OCI-LY1 (cell line): ENCODE results near the gene KIF13A.

ENCODE experiments used
- H2AFZ ChIP-seq: fragments of 200-600 bp; sonication (generic), shearing (Covaris generic); 2 replicates; pipeline ENCODE4 v1.6.0; 2014; ENCODE audit warnings: antibody characterized with exemption, mild to moderate bottlenecking, low read length
- H3F3A ChIP-seq: fragments of 200-600 bp; sonication (generic), shearing (Covaris generic); 2 replicates; pipeline ENCODE4 v1.6.0; 2014; ENCODE audit warnings: mild to moderate bottlenecking, antibody characterized with exemption, low read length, moderate library complexity; ENCODE audit not compliant: insufficient read depth
- H3K27ac ChIP-seq: fragments of 200-600 bp; sonication (generic); 2 replicates; pipeline ENCODE4 v1.5.1; 2014; ENCODE audit warnings: low read length, mixed run types, mild to moderate bottlenecking, low read depth; ENCODE audit not compliant: poor library complexity, severe bottlenecking
- H3K27me3 ChIP-seq: fragments of 200-600 bp; sonication (generic); 2 replicates; pipeline ENCODE4 v1.6.0; 2014; ENCODE audit warnings: antibody characterized with exemption, mild to moderate bottlenecking, low read length, moderate library complexity; ENCODE audit not compliant: insufficient read depth
- H3K36me3 ChIP-seq: fragments of 200-600 bp; sonication (generic); 2 replicates; pipeline ENCODE4 v1.6.1; 2014; ENCODE audit warnings: mild to moderate bottlenecking, antibody characterized with exemption, low read length, moderate library complexity, mixed read lengths; ENCODE audit not compliant: insufficient read depth
- H3K4me1 ChIP-seq: fragments of 200-600 bp; sonication (generic); 2 replicates; pipeline ENCODE4 v1.5.1; 2014; ENCODE audit warnings: mild to moderate bottlenecking, low read length, moderate library complexity; ENCODE audit not compliant: insufficient read depth, severe bottlenecking
- H3K4me2 ChIP-seq: fragments of 200-600 bp; sonication (generic), shearing (Covaris generic); 2 replicates; pipeline ENCODE4 v1.6.1; 2014; ENCODE audit warnings: low read length
- H3K4me3 ChIP-seq: fragments of 200-600 bp; sonication (generic); 2 replicates; pipeline ENCODE4 v1.5.1; 2014; ENCODE audit warnings: low read length, low read depth, mild to moderate bottlenecking, mixed read lengths; ENCODE audit not compliant: poor library complexity, severe bottlenecking
- H3K79me2 ChIP-seq: fragments of 200-600 bp; shearing (Covaris generic); 2 replicates; pipeline ENCODE4 v1.6.1; 2016; ENCODE audit warnings: mixed run types, low read length, mixed read lengths; ENCODE audit not compliant: insufficient read depth
- H3K9ac ChIP-seq: fragments of 200-600 bp; sonication (generic), shearing (Covaris generic); 2 replicates; pipeline ENCODE4 v1.6.1; 2014; ENCODE audit warnings: mild to moderate bottlenecking, low read length, mixed read lengths
- H3K9me2 ChIP-seq: fragments of 200-600 bp; sonication (generic), shearing (Covaris generic); 2 replicates; pipeline ENCODE4 v1.6.1; 2014; ENCODE audit warnings: low read depth, mild to moderate bottlenecking, low read length, mixed read lengths
- H3K9me3 ChIP-seq: fragments of 200-600 bp; shearing (Covaris generic); 2 replicates; pipeline ENCODE4 v1.6.1; 2014; ENCODE audit warnings: low read length, mixed read lengths
- H4K20me1 ChIP-seq: fragments of 200-600 bp; sonication (generic), shearing (Covaris generic); 2 replicates; pipeline ENCODE4 v1.6.0; 2016; ENCODE audit warnings: mild to moderate bottlenecking, low read length; ENCODE audit not compliant: insufficient read depth
- CTCF ChIP-seq: fragments of 200-600 bp; sonication (generic), shearing (Covaris generic); IDR thresholded peaks from 2 replicates; pipeline ENCODE4 v1.5.1; 2017; ENCODE audit warnings: mild to moderate bottlenecking, antibody characterized with exemption, low read length, moderate library complexity, mixed read lengths
- EZH2 ChIP-seq: fragments of 200-600 bp; sonication (generic), shearing (Covaris generic); IDR thresholded peaks from 2 replicates; pipeline ENCODE4 v1.8.0; 2017; ENCODE audit warnings: borderline replicate concordance, mixed run types, mild to moderate bottlenecking, antibody characterized with exemption, low read length, moderate library complexity, mixed read lengths

Gene KIF13A

GRCh38 chr6:17945575-17945974, 41.9 kb downstream of the KIF13A start:
- Histone ChIP-seq H3K4me2 (no peak overlapping the region), H3K36me3 (no peaks in the 10 kb centered on the region), H3K4me1 (no peaks in the 10 kb centered on the region), H3K9ac (no peak overlapping the region), H4K20me1 (no peaks in the 10 kb centered on the region), H3K27me3 (no peaks in the 10 kb centered on the region), H2AFZ (no peak overlapping the region), H3K4me3 (no peak overlapping the region), H3K79me2 (no peaks in the 10 kb centered on the region), H3K9me2 (no peaks in the 10 kb centered on the region), H3K9me3 (no peaks in the 10 kb centered on the region), H3K27ac (no peak overlapping the region), H3F3A (no peaks in the 10 kb centered on the region)
- TF ChIP-seq EZH2 (no peak), CTCF (no peak)

- no peaks in the 10 kb centered on the region for H3F3A ChIP-seq
- H3K4me1 ChIP-seq, result no peaks in the 10 kb centered on the region
- H3K27me3 ChIP-seq, result no peaks in the 10 kb centered on the region
- H2AFZ ChIP-seq, result no peak overlapping the region
- H3K9me3 ChIP-seq, result no peaks in the 10 kb centered on the region
- H3K4me3 ChIP-seq, result no peak overlapping the region
- TF ChIP-seq CTCF, result no peak
- TF ChIP-seq EZH2, result no peak
- no peaks in the 10 kb centered on the region for H4K20me1 ChIP-seq
- H3K79me2 ChIP-seq, result no peaks in the 10 kb centered on the region
- H3K27ac ChIP-seq, result no peak overlapping the region
- H3K9ac ChIP-seq, result no peak overlapping the region
- no peaks in the 10 kb centered on the region for H3K9me2 ChIP-seq
- no peak overlapping the region for H3K4me2 ChIP-seq
- no peaks in the 10 kb centered on the region for H3K36me3 ChIP-seq
Observed at GRCh38 chr6:17945111-17945510, 42.3 kb downstream of the KIF13A start.

GRCh38 chr6:17941318-17941717, 46.1 kb downstream of the KIF13A start:
- TF ChIP-seq CTCF (no peak), EZH2 (no peak)
- no peaks in the 10 kb centered on the region for H3K27me3 ChIP-seq
- no peaks in the 10 kb centered on the region for H3F3A ChIP-seq
- no peak overlapping the region for H3K9ac ChIP-seq
- no peak overlapping the region for H3K27ac ChIP-seq
- H2AFZ ChIP-seq, result no peak overlapping the region
- no peak overlapping the region for H3K4me3 ChIP-seq
- H3K9me2 ChIP-seq, result no peaks in the 10 kb centered on the region
- no peaks in the 10 kb centered on the region for H3K9me3 ChIP-seq
- H4K20me1 ChIP-seq, result no peaks in the 10 kb centered on the region
- H3K4me2 ChIP-seq, result no peak overlapping the region
- H3K4me1 ChIP-seq, result no peaks in the 10 kb centered on the region
- no peaks in the 10 kb centered on the region for H3K36me3 ChIP-seq
- H3K79me2 ChIP-seq, result no peaks in the 10 kb centered on the region
